Mesendoderm (in vitro differentiated cells): ENCODE measurements around the gene CETN2. TPM values are rescaled to one million over a fixed set of nuclear protein-coding genes. Genes with fewer than 3 reads are reported as not detected.

ENCODE experiments used
- DNase-seq: peaks from one replicate; pipeline ENCODE4 v3.0.0; 2013
- H2AK5ac ChIP-seq: 2 replicates; pipeline ENCODE4 v1.6.1; 2013; ENCODE audit warnings: low read length, inconsistent platforms
- H2BK120ac ChIP-seq: 2 replicates; pipeline ENCODE4 v1.6.1; 2013; ENCODE audit warnings: low read depth, mild to moderate bottlenecking, low read length, moderate library complexity, mixed read lengths
- H2BK15ac ChIP-seq: replicated peaks from 2 replicates; pipeline ENCODE4 v1.6.1; 2013; ENCODE audit warnings: low read depth, mild to moderate bottlenecking, moderate library complexity
- H2BK5ac ChIP-seq: 2 replicates; pipeline ENCODE4 v1.6.1; 2013; ENCODE audit warnings: low read length, inconsistent platforms
- H3K18ac ChIP-seq: 2 replicates; pipeline ENCODE4 v1.6.1; 2013; ENCODE audit warnings: mild to moderate bottlenecking, low read length, mixed read lengths
- H3K23ac ChIP-seq: one replicate; pipeline ENCODE4 v1.6.1; 2013; ENCODE audit warnings: low read length
- H3K27ac ChIP-seq: 2 replicates; pipeline ENCODE4 v1.5.1; 2013; ENCODE audit warnings: low read depth, mild to moderate bottlenecking, inconsistent platforms, low read length, moderate library complexity
- H3K27me3 ChIP-seq: 2 replicates; pipeline ENCODE4 v1.6.1; 2013; ENCODE audit warnings: low read length, control low read depth, mild to moderate bottlenecking, inconsistent platforms; ENCODE audit not compliant: insufficient read depth, poor library complexity
- H3K36me3 ChIP-seq: 2 replicates; pipeline ENCODE4 v1.6.1; 2013; ENCODE audit warnings: low read length, inconsistent platforms; ENCODE audit not compliant: control insufficient read depth, insufficient read depth
- H3K4ac ChIP-seq: one replicate; pipeline ENCODE4 v1.6.1; 2013; ENCODE audit warnings: low read depth, mild to moderate bottlenecking, low read length, moderate library complexity
- H3K4me1 ChIP-seq: 2 replicates; pipeline ENCODE4 v1.6.1; 2013; ENCODE audit warnings: low read depth, low read length, inconsistent platforms; ENCODE audit not compliant: control insufficient read depth
- H3K4me2 ChIP-seq: 2 replicates; pipeline ENCODE4 v1.6.1; 2013; ENCODE audit warnings: low read length
- H3K4me3 ChIP-seq: 2 replicates; pipeline ENCODE4 v1.5.1; 2013; ENCODE audit warnings: mild to moderate bottlenecking, low read length
- H3K56ac ChIP-seq: one replicate; pipeline ENCODE4 v1.6.1; 2013; ENCODE audit warnings: low read length
- H3K79me1 ChIP-seq: 2 replicates; pipeline ENCODE4 v1.6.1; 2013; ENCODE audit warnings: low read length, inconsistent platforms
- H3K79me2 ChIP-seq: 2 replicates; pipeline ENCODE4 v1.6.1; 2013; ENCODE audit warnings: mild to moderate bottlenecking, low read length; ENCODE audit not compliant: control insufficient read depth, insufficient read depth
- H3K9ac ChIP-seq: 2 replicates; pipeline ENCODE4 v1.6.1; 2013; ENCODE audit warnings: low read length, inconsistent platforms
- H4K5ac ChIP-seq: one replicate; pipeline ENCODE4 v1.6.1; 2013; ENCODE audit warnings: low read length
- H4K8ac ChIP-seq: one replicate; pipeline ENCODE4 v1.6.1; 2013; ENCODE audit warnings: low read depth, mild to moderate bottlenecking, control low read depth, low read length, moderate library complexity
- whole genome bisulfite sequencing: extraction: QIAGEN DNeasy Blood & Tissue Kit; methylation state at CpG from one replicate; pipeline ENCODE4 v1.1.7; 2013; ENCODE audit warnings: low lambda C conversion rate, missing lambda C conversion rate; ENCODE audit not compliant: insufficient coverage; ENCODE audit errors: extremely low coverage; 5-methylcytosine and 5-hydroxymethylcytosine counted together
- polyA plus RNA-seq, 2 experiments: library from polyadenylated mRNA; stranded (reverse); fragments of 200-250 nt; gene quantifications; one replicate each; pipeline ENCODE4 v1.2.3, GENCODE V29; 2013

CETN2 gene
- polyA plus RNA-seq (2013, experiment 1 of 2) = 46.6 TPM
- polyA plus RNA-seq (2013, experiment 2 of 2) = 46.8 TPM

GRCh38 chrX:152830312-152831305 is at the start of gene CETN2, which contains the start of gene NSDHL:
CETN2 (minus strand) TSS chrX:152830757; CDS start chrX:152830710, 47 bp downstream.
NSDHL (plus strand) TSS chrX:152831063; CDS start chrX:152846325, 15,262 bp downstream.
- no peak within 1 kb of the TSS for H2AK5ac ChIP-seq
- WGBS = no CpG with 5 or more reads among the region's 71 CpGs

GRCh38 chrX:152878976-152879755 is 48.6 kb upstream of the CETN2 start:
- H2AK5ac ChIP-seq = no peak overlapping the region
- no peak overlapping the region for H3K23ac ChIP-seq
- H3K56ac ChIP-seq = no peak overlapping the region
- H3K18ac ChIP-seq = no peak overlapping the region
- no peak overlapping the region for H2BK120ac ChIP-seq
- H3K4me1 ChIP-seq = no peaks in the 10 kb centered on the region
- no peak for DNase-seq
- H2BK15ac ChIP-seq = no peak overlapping the region
- no peak overlapping the region for H3K4ac ChIP-seq
- no CpG with 5 or more reads among the region's 16 CpGs for WGBS
- no peak overlapping the region for H2BK5ac ChIP-seq
- no peak overlapping the region for H3K4me2 ChIP-seq
- H3K27ac ChIP-seq = no peak overlapping the region
- H3K27me3 ChIP-seq = no peaks in the 10 kb centered on the region
- no peaks in the 10 kb centered on the region for H3K79me2 ChIP-seq
- no peaks in the 10 kb centered on the region for H3K36me3 ChIP-seq
- no peaks in the 10 kb centered on the region for H3K79me1 ChIP-seq
- H3K4me3 ChIP-seq = no peak overlapping the region
- H4K8ac ChIP-seq = no peak overlapping the region
- no peak overlapping the region for H4K5ac ChIP-seq
- no peak overlapping the region for H3K9ac ChIP-seq

More at GRCh38 chrX:152830312-152831305, at the start of gene CETN2, which contains the start of gene NSDHL:
- DNase-seq = peak; percentile 97
- Histone ChIP-seq H2BK15ac (no peak within 1 kb of the TSS), H3K27me3 (no peaks in the 10 kb centered on the region), H3K56ac (peak within 1 kb of the TSS; percentile 92), H2BK120ac (no peak within 1 kb of the TSS), H3K36me3 (no peaks in the 10 kb centered on the region), H3K4me2 (peak within 1 kb of the TSS; percentile 57), H3K9ac (peak within 1 kb of the TSS; percentile 86), H4K5ac (no peak within 1 kb of the TSS), H3K4ac (peak within 1 kb of the TSS; percentile 42), H3K79me1 (peaks cover 3% of the 10 kb centered on the region), H3K23ac (no peak within 1 kb of the TSS), H3K4me1 (no peaks in the 10 kb centered on the region), H3K79me2 (peaks cover 29% of the 10 kb centered on the region), H3K4me3 (peak within 1 kb of the TSS; percentile 85), H3K27ac (no peak within 1 kb of the TSS), H4K8ac (no peak within 1 kb of the TSS), H2BK5ac (no peak within 1 kb of the TSS), H3K18ac (no peak within 1 kb of the TSS)

- no CpG with 5 or more reads among the region's 10 CpGs for WGBS
- no peaks in the 10 kb centered on the region for H3K79me2 ChIP-seq
- no peak overlapping the region for H4K8ac ChIP-seq
- H3K56ac ChIP-seq = no peak overlapping the region
- H3K36me3 ChIP-seq = no peaks in the 10 kb centered on the region
- no peak overlapping the region for H3K23ac ChIP-seq
- no peak overlapping the region for H2AK5ac ChIP-seq
- H3K4me1 ChIP-seq = no peaks in the 10 kb centered on the region
- no peak overlapping the region for H2BK5ac ChIP-seq
- no peak overlapping the region for H3K27ac ChIP-seq
- H3K9ac ChIP-seq = no peak overlapping the region
- H3K18ac ChIP-seq = no peak overlapping the region
- no peak for DNase-seq
- H2BK120ac ChIP-seq = no peak overlapping the region
- no peaks in the 10 kb centered on the region for H3K79me1 ChIP-seq
- H3K4me3 ChIP-seq = no peak overlapping the region
- no peak overlapping the region for H3K4me2 ChIP-seq
- H3K4ac ChIP-seq = no peak overlapping the region
- no peak overlapping the region for H2BK15ac ChIP-seq
- H3K27me3 ChIP-seq = no peaks in the 10 kb centered on the region
- no peak overlapping the region for H4K5ac ChIP-seq
These were observed 46.6 kb upstream of the CETN2 start for GRCh38 chrX:152876931-152877840.

- WGBS = no CpG with 5 or more reads among the region's 2 CpGs
- Histone ChIP-seq H2AK5ac (no peak overlapping the region), H3K4ac (no peak overlapping the region), H4K8ac (no peak overlapping the region), H3K79me1 (no peaks in the 10 kb centered on the region), H3K4me1 (no peaks in the 10 kb centered on the region), H3K56ac (no peak overlapping the region), H3K9ac (no peak overlapping the region), H2BK5ac (no peak overlapping the region), H3K27ac (no peak overlapping the region), H3K4me2 (no peak overlapping the region), H3K18ac (no peak overlapping the region), H2BK120ac (no peak overlapping the region), H4K5ac (no peak overlapping the region), H3K23ac (no peak overlapping the region), H3K4me3 (no peak overlapping the region), H3K79me2 (no peaks in the 10 kb centered on the region), H3K27me3 (no peaks in the 10 kb centered on the region), H3K36me3 (peaks cover 4% of the 10 kb centered on the region), H2BK15ac (no peak overlapping the region)
- DNase-seq = no peak
These were observed 42.8 kb upstream of the CETN2 start for GRCh38 chrX:152873361-152873760.

- no peak overlapping the region for H3K4ac ChIP-seq
- WGBS = no CpG with 5 or more reads among the region's 2 CpGs
These were observed 42.0 kb upstream of the CETN2 start for GRCh38 chrX:152872522-152872921.

More at GRCh38 chrX:152872522-152872921, 42.0 kb upstream of the CETN2 start:
- H3K27ac ChIP-seq = no peak overlapping the region
- H2BK5ac ChIP-seq = no peak overlapping the region
- H3K4me3 ChIP-seq = no peak overlapping the region
- H3K79me2 ChIP-seq = no peaks in the 10 kb centered on the region
- H3K4me1 ChIP-seq = no peaks in the 10 kb centered on the region
- H3K23ac ChIP-seq = no peak overlapping the region
- H3K27me3 ChIP-seq = no peaks in the 10 kb centered on the region
- H3K56ac ChIP-seq = no peak overlapping the region
- no peak overlapping the region for H4K8ac ChIP-seq
- H3K9ac ChIP-seq = no peak overlapping the region
- H3K4me2 ChIP-seq = no peak overlapping the region
- H2BK15ac ChIP-seq = no peak overlapping the region
- no peaks in the 10 kb centered on the region for H3K79me1 ChIP-seq
- DNase-seq = no peak
- no peak overlapping the region for H2AK5ac ChIP-seq
- H3K18ac ChIP-seq = no peak overlapping the region
- H2BK120ac ChIP-seq = no peak overlapping the region
- peaks cover 4% of the 10 kb centered on the region for H3K36me3 ChIP-seq
- H4K5ac ChIP-seq = no peak overlapping the region
